CD4-positive, alpha-beta T cell (primary cell): ENCODE results near the gene IFTAP. TPM values are rescaled to one million over a fixed set of nuclear protein-coding genes. Genes with fewer than 3 reads are reported as not detected.

ENCODE experiments used
- ATAC-seq: fragments of 200-7000 bp; cut with Tn5 transposase; one replicate; pipeline ENCODE4 v1.10.0; 2022; ENCODE audit warnings: mild to moderate bottlenecking; ENCODE audit not compliant: poor library complexity
- CTCF ChIA-PET: fragments of 350-600 bp; sonication (Branson Sonifier 250); formaldehyde crosslinking; loops from one replicate; lab custom pipeline; 2021; ENCODE audit warnings: antibody characterized with exemption, inconsistent platforms; lab: Charles Lee
- POLR2A ChIA-PET: fragments of 350-600 bp; sonication (Branson Sonifier 250); formaldehyde crosslinking; loops from one replicate; lab custom pipeline; 2021; ENCODE audit warnings: antibody characterized with exemption, inconsistent platforms; lab: Charles Lee
- DNase-seq, 14 experiments: peaks; one replicate each; pipeline ENCODE4 v3.0.0-alpha.2; 2013 to 2020; ENCODE audit warnings: mixed read lengths in 2 of 14
- H3K27ac ChIP-seq, 2 donors: one replicate each; pipeline versions ENCODE4 v1.5.1 to v1.7.0; 2013; ENCODE audit warnings: low read length in 2 of 2, low read depth in 1 of 2, mild to moderate bottlenecking in 1 of 2
- H3K27me3 ChIP-seq, 2 experiments: 1 replicate in 1 of 2; 2 replicates in 1 of 2; pipeline versions ENCODE4 v1.6.1 to v1.7.0; 2013; ENCODE audit warnings: low read length in 2 of 2, control low read depth in 1 of 2, mild to moderate bottlenecking in 1 of 2, moderate library complexity in 1 of 2; ENCODE audit not compliant: insufficient read depth in 2 of 2, control insufficient read depth in 1 of 2
- H3K36me3 ChIP-seq: one replicate; pipeline ENCODE4 v1.6.1; 2013; ENCODE audit warnings: low read length, control low read depth; ENCODE audit not compliant: insufficient read depth
- H3K4me1 ChIP-seq: one replicate; pipeline ENCODE4 v1.6.1; 2013; ENCODE audit warnings: low read length, control low read depth; ENCODE audit not compliant: insufficient read depth
- H3K4me3 ChIP-seq: one replicate; pipeline ENCODE4 v1.5.1; 2013; ENCODE audit warnings: mild to moderate bottlenecking, low read length, moderate library complexity
- H3K9me3 ChIP-seq, 2 experiments: 1 replicate in 1 of 2; 2 replicates in 1 of 2; pipeline versions ENCODE4 v1.6.1 to v1.7.0; 2013; ENCODE audit warnings: low read length in 2 of 2, mild to moderate bottlenecking in 2 of 2, control low read depth in 1 of 2, moderate library complexity in 1 of 2; ENCODE audit not compliant: control insufficient read depth in 1 of 2, insufficient read depth in 1 of 2
- H3K27ac Mint-ChIP-seq: one replicate; pipeline ENCODE4 v1.8.0; 2020; ENCODE audit warnings: mixed read lengths
- H3K27me3 Mint-ChIP-seq: one replicate; pipeline ENCODE4 v1.8.0; 2021; ENCODE audit warnings: mixed read lengths
- H3K36me3 Mint-ChIP-seq: one replicate; pipeline ENCODE4 v1.8.0; 2021; ENCODE audit warnings: low read depth, mixed read lengths
- H3K4me1 Mint-ChIP-seq: one replicate; pipeline ENCODE4 v1.8.0; 2021; ENCODE audit warnings: low read depth, mixed read lengths
- H3K4me3 Mint-ChIP-seq: one replicate; pipeline ENCODE4 v1.8.0; 2020; ENCODE audit warnings: mild to moderate bottlenecking, mixed read lengths
- H3K9me3 Mint-ChIP-seq: one replicate; pipeline ENCODE4 v1.8.0; 2020; ENCODE audit warnings: mixed read lengths
- CTCF ChIP-seq: fragments of 200-600 bp; IDR thresholded peaks from one replicate; pipeline ENCODE4 v1.8.0; 2022; ENCODE audit warnings: antibody characterized with exemption, mild to moderate bottlenecking
- intact Hi-C, 2 experiments: fragments of 100-400 bp; cut with DNase I in 1 of 2; cut with micrococcal nuclease in 1 of 2; formaldehyde crosslinking; loops; one replicate each; pipeline versions ENCODE4 v1.15.1 to v1.9.0; 2023 to 2025; cut with DNase I, micrococcal nuclease
- total RNA-seq, 174 experiments: library from RNA in 2 of 174; stranded (reverse) in 2 of 174; gene quantifications; one replicate each; pipeline ENCODE4 v1.2.3 and lab custom pipeline; 2021 to 2026

IFTAP gene
- total RNA-seq, 2 experiments from 2014 or later = 1.7 to 1.9 TPM

GRCh38 chr11:36618363-36619047 is 24.2 kb downstream of the IFTAP start:
- no peaks in the 10 kb centered on the region for H3K9me3 Mint-ChIP-seq
- H3K4me1 Mint-ChIP-seq = no peaks in the 10 kb centered on the region
- no peak overlapping the region for H3K27ac Mint-ChIP-seq
- TF ChIP-seq CTCF = no peak
- intact Hi-C loops = no loop called here
- Histone ChIP-seq H3K4me3 (no peak overlapping the region), H3K27ac (no peak overlapping the region), H3K36me3 (no peaks in the 10 kb centered on the region), H3K4me1 (no peaks in the 10 kb centered on the region), H3K27me3 (no peaks in the 10 kb centered on the region), H3K9me3 (no peaks in the 10 kb centered on the region)
- ChIA-PET POLR2A (interaction anchor here (1.0 kb wide), 1 partner anchor 10 kb away, joined by 3 read pairs; no protein-coding TSS in a partner anchor), CTCF (no interaction called here)
- DNase-seq (no peak), ATAC-seq (no peak)
- H3K36me3 Mint-ChIP-seq = no peaks in the 10 kb centered on the region
- H3K27me3 Mint-ChIP-seq = no peaks in the 10 kb centered on the region
- H3K4me3 Mint-ChIP-seq = no peak overlapping the region

GRCh38 chr11:36619502-36619901 is 25.2 kb downstream of the IFTAP start:
- no peak overlapping the region for H3K27ac ChIP-seq
- Mint-ChIP-seq H3K9me3 (no peaks in the 10 kb centered on the region), H3K27me3 (peaks cover 3% of the 10 kb centered on the region), H3K4me1 (no peaks in the 10 kb centered on the region), H3K36me3 (no peaks in the 10 kb centered on the region), H3K4me3 (no peak overlapping the region), H3K27ac (no peak overlapping the region)
- H3K9me3 ChIP-seq = no peaks in the 10 kb centered on the region
- intact Hi-C loops = no loop called here
- DNase-seq (no peak), ATAC-seq (no peak)
- no peaks in the 10 kb centered on the region for H3K27me3 ChIP-seq
- ChIA-PET POLR2A (interaction anchor here (1.0 kb wide), 1 partner anchor 11 kb away, joined by 3 read pairs; no protein-coding TSS in a partner anchor), CTCF (no interaction called here)
- H3K4me1 ChIP-seq = no peaks in the 10 kb centered on the region
- TF ChIP-seq CTCF = no peak
- no peaks in the 10 kb centered on the region for H3K36me3 ChIP-seq
- H3K4me3 ChIP-seq = no peak overlapping the region

GRCh38 chr11:36620246-36620645 is 25.9 kb downstream of the IFTAP start:
- H3K9me3 ChIP-seq = no peaks in the 10 kb centered on the region
- no peak overlapping the region for H3K4me3 ChIP-seq
- CTCF ChIA-PET = no interaction called here
- H3K4me1 Mint-ChIP-seq = no peaks in the 10 kb centered on the region
- intact Hi-C loops = no loop called here
- no peaks in the 10 kb centered on the region for H3K27me3 ChIP-seq
- peaks cover 5% of the 10 kb centered on the region for H3K27me3 Mint-ChIP-seq
- no peaks in the 10 kb centered on the region for H3K9me3 Mint-ChIP-seq
- H3K36me3 ChIP-seq = no peaks in the 10 kb centered on the region
- DNase-seq = no peak
- no peak overlapping the region for H3K4me3 Mint-ChIP-seq
- ATAC-seq = no peak
- H3K36me3 Mint-ChIP-seq = no peaks in the 10 kb centered on the region
- H3K27ac ChIP-seq = no peak overlapping the region
- H3K4me1 ChIP-seq = no peaks in the 10 kb centered on the region
- POLR2A ChIA-PET = no interaction called here
- TF ChIP-seq CTCF = no peak
- H3K27ac Mint-ChIP-seq = no peak overlapping the region
